ENCODE results near the gene CFAP65.

DNA sequence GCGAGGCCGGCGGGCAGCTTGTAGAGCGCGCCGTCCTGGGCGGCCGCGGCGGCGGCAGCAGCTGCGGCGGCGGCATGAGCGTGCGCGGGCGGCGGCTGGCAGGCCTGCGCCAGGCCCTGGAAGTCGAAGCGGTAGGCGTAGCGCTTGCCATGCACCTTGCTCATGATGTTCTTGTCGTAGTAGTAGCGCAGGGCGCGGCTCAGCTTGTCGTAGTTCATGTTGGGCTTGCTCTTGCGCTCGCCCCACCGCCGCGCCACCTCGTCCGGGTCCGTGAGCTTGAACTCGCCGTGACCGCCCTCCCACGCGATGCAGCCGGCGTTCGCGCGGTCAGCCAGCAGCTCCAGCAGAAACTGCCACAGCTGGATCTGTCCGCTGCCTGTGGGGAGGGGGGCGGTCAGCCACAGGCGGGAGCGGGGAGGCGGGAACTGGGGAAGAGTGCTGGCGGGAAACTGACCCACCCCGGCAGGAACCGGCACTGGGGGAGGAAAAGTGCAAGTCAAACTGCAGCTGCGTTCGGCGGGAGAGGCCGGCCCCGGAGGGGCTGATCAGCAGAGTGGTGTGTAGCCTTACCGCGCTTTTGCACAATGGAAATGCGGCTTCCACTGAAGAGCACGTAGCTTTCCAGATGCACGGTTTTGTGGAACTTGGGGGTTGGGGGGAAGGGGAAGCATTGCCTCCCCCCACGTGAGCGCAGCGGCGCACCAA is 59.3 kb downstream of the CFAP65 start:
- no peak for TF ChIP-seq CTCF (IDR thresholded peaks at IDR 0.05)
- TF ChIP-seq, protein P1, sequence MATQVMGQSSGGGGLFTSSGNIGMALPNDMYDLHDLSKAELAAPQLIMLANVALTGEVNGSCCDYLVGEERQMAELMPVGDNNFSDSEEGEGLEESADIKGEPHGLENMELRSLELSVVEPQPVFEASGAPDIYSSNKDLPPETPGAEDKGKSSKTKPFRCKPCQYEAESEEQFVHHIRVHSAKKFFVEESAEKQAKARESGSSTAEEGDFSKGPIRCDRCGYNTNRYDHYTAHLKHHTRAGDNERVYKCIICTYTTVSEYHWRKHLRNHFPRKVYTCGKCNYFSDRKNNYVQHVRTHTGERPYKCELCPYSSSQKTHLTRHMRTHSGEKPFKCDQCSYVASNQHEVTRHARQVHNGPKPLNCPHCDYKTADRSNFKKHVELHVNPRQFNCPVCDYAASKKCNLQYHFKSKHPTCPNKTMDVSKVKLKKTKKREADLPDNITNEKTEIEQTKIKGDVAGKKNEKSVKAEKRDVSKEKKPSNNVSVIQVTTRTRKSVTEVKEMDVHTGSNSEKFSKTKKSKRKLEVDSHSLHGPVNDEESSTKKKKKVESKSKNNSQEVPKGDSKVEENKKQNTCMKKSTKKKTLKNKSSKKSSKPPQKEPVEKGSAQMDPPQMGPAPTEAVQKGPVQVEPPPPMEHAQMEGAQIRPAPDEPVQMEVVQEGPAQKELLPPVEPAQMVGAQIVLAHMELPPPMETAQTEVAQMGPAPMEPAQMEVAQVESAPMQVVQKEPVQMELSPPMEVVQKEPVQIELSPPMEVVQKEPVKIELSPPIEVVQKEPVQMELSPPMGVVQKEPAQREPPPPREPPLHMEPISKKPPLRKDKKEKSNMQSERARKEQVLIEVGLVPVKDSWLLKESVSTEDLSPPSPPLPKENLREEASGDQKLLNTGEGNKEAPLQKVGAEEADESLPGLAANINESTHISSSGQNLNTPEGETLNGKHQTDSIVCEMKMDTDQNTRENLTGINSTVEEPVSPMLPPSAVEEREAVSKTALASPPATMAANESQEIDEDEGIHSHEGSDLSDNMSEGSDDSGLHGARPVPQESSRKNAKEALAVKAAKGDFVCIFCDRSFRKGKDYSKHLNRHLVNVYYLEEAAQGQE (IDR thresholded peaks at IDR 0.05; ENCODE audit: insufficient read depth in 1 of 2, low read depth in 2 of 2, low read length in 1 of 2), result no peak

Measured in Panc1 (cell line).